PC-9 (cell line): Measurements from ENCODE around the gene ZNF608. TPM values are rescaled to one million over a fixed set of nuclear protein-coding genes. Genes with fewer than 3 reads are reported as not detected.

ENCODE experiments used
- BruUV-seq: library from RNA; stranded (reverse); fragments of 400-500 nt; replicated peaks from 2 replicates; lab custom pipeline; 2021; lab: Mats Ljungman, UMichigan
- CTCF ChIA-PET: fragments of 300-600 bp; sonication (Branson Sonifier 250); formaldehyde crosslinking; loops from one replicate; lab custom pipeline; 2022; ENCODE audit warnings: antibody characterized with exemption; lab: Charles Lee
- POLR2A ChIA-PET: fragments of 300-600 bp; sonication (Branson Sonifier 250); formaldehyde crosslinking; loops from one replicate; lab custom pipeline; 2022; ENCODE audit warnings: antibody characterized with exemption; ENCODE audit not compliant: unreplicated experiment; lab: Charles Lee
- DNase-seq, 2 experiments: peaks; one replicate each; pipeline versions ENCODE4 v3.0.0 to v3.0.0-alpha.2; 2015 to 2022; ENCODE audit warnings: mixed read lengths in 1 of 2
- H2AFZ ChIP-seq: fragments of 200-600 bp; sonication (generic); 2 replicates; pipeline ENCODE4 v1.8.1; 2017; ENCODE audit warnings: antibody characterized with exemption
- H3F3A ChIP-seq: fragments of 200-600 bp; sonication (generic); 2 replicates; pipeline ENCODE4 v1.8.1; 2017; ENCODE audit warnings: antibody characterized with exemption, mild to moderate bottlenecking, low read depth; ENCODE audit not compliant: insufficient read depth
- H3K27ac ChIP-seq: fragments of 200-600 bp; sonication (generic); 2 replicates; pipeline ENCODE4 v1.6.1; 2016; ENCODE audit warnings: mixed run types
- H3K27me3 ChIP-seq: fragments of 200-600 bp; sonication (generic); 2 replicates; pipeline ENCODE4 v1.6.1; 2016; ENCODE audit warnings: low read depth, mixed run types; ENCODE audit not compliant: insufficient read depth
- H3K36me3 ChIP-seq: fragments of 200-600 bp; sonication (generic); 2 replicates; pipeline ENCODE4 v1.6.1; 2016; ENCODE audit warnings: low read depth, mixed run types
- H3K4me1 ChIP-seq: fragments of 200-600 bp; sonication (generic); replicated peaks from 2 replicates; pipeline ENCODE4 v1.6.1; 2016; ENCODE audit warnings: mixed run types; ENCODE audit not compliant: insufficient read depth
- H3K4me2 ChIP-seq: fragments of 200-600 bp; sonication (generic); 2 replicates; pipeline ENCODE4 v1.6.1; 2017; ENCODE audit warnings: mixed run types
- H3K4me3 ChIP-seq: fragments of 200-600 bp; sonication (generic); 2 replicates; pipeline ENCODE4 v1.6.1; 2016; ENCODE audit warnings: mixed run types
- H3K79me2 ChIP-seq: fragments of 200-600 bp; sonication (generic); 2 replicates; pipeline ENCODE4 v1.6.1; 2017; ENCODE audit warnings: low read depth, mixed run types
- H3K9me2 ChIP-seq: fragments of 200-600 bp; sonication (generic); 2 replicates; pipeline ENCODE4 v1.8.1; 2017; ENCODE audit warnings: mild to moderate bottlenecking; ENCODE audit not compliant: insufficient read depth
- H3K9me3 ChIP-seq: fragments of 200-600 bp; sonication (generic); 2 replicates; pipeline ENCODE4 v1.8.1; 2016; ENCODE audit warnings: low read depth; ENCODE audit not compliant: insufficient read depth
- H4K20me1 ChIP-seq: fragments of 200-600 bp; sonication (generic); 2 replicates; pipeline ENCODE4 v1.8.1; 2017; ENCODE audit not compliant: insufficient read depth
- CTCF ChIP-seq: fragments of 200-600 bp; sonication (generic); conservative IDR thresholded peaks from 2 replicates; pipeline ENCODE4 v1.6.1; 2017; ENCODE audit warnings: mixed run types, antibody characterized with exemption, mild to moderate bottlenecking, moderate library complexity
- EZH2 ChIP-seq: fragments of 200-600 bp; sonication (generic); IDR thresholded peaks from 2 replicates; pipeline ENCODE4 v1.8.0; 2017; ENCODE audit warnings: antibody characterized with exemption, low read depth
- intact Hi-C: fragments of 100-400 bp; cut with micrococcal nuclease; formaldehyde crosslinking; loops from one replicate; pipeline ENCODE4 v1.10.0; 2022; ENCODE audit not compliant: unreplicated experiment
- total RNA-seq: library from RNA; stranded (reverse); gene quantifications from 2 replicates; pipeline ENCODE4 v1.2.3, GENCODE V29; 2021

Gene ZNF608
- total RNA-seq, 1 experiment from 2014 or later: 5.5 TPM

- peaks cover 6% of the 10 kb centered on the region; the same call in 1 of the 2 replicates for H3F3A ChIP-seq
- H3K4me3 ChIP-seq: peak overlapping the region; percentile 42; the same call in 1 of the 2 replicates
- H3K9me2 ChIP-seq: no peaks in the 10 kb centered on the region
- H2AFZ ChIP-seq: no peak overlapping the region
- ChIA-PET CTCF (no interaction called here), POLR2A (no interaction called here)
- H3K9me3 ChIP-seq: no peaks in the 10 kb centered on the region
- TF ChIP-seq CTCF (no peak), EZH2 (no peak)
- no peaks in the 10 kb centered on the region for H3K79me2 ChIP-seq
- peaks cover 19% of the 10 kb centered on the region for H3K4me1 ChIP-seq
- H3K36me3 ChIP-seq: no peaks in the 10 kb centered on the region
- no peak for DNase-seq
- no peaks in the 10 kb centered on the region for H4K20me1 ChIP-seq
- BruUV-seq: no TSS peak
- H3K27me3 ChIP-seq: no peaks in the 10 kb centered on the region
- intact Hi-C loops: no loop called here
- H3K27ac ChIP-seq: no peak overlapping the region
- peak overlapping the region; percentile 71; the same call in 1 of the 2 replicates for H3K4me2 ChIP-seq
These were observed 1.2 kb downstream of the ZNF608 start for GRCh38 chr5:124745007-124745927.

GRCh38 chr5:124744170-124744971, 2.1 kb downstream of the ZNF608 start:
- intact Hi-C loops: loop anchor here (5.0 kb wide), 3 partner anchors 162 to 1897 kb away; partner anchors contain the start of gene SNX24
- TF ChIP-seq CTCF (no peak), EZH2 (no peak)
- Histone ChIP-seq H3K4me1 (peaks cover 19% of the 10 kb centered on the region), H3K9me3 (no peaks in the 10 kb centered on the region), H3K27ac (no peak overlapping the region), H2AFZ (no peak overlapping the region), H3F3A (peaks cover 6% of the 10 kb centered on the region; the same call in 1 of the 2 replicates), H4K20me1 (no peaks in the 10 kb centered on the region), H3K27me3 (no peaks in the 10 kb centered on the region), H3K4me3 (no peak overlapping the region), H3K36me3 (no peaks in the 10 kb centered on the region), H3K79me2 (no peaks in the 10 kb centered on the region), H3K4me2 (no peak overlapping the region), H3K9me2 (no peaks in the 10 kb centered on the region)
- ChIA-PET POLR2A (no interaction called here), CTCF (no interaction called here)
- no peak for DNase-seq
- BruUV-seq: no TSS peak

- no TSS peak for BruUV-seq
- no peaks in the 10 kb centered on the region for H4K20me1 ChIP-seq
- H3K4me2 ChIP-seq: 0 out of 2 replicates have a peak overlapping the region, but pooled peaks have one; percentile 27
- no peaks in the 10 kb centered on the region for H3K36me3 ChIP-seq
- no peak for TF ChIP-seq CTCF
- TF ChIP-seq EZH2: no peak
- H3K79me2 ChIP-seq: no peaks in the 10 kb centered on the region
- H3K4me1 ChIP-seq: peaks cover 19% of the 10 kb centered on the region
- H3K27me3 ChIP-seq: no peaks in the 10 kb centered on the region
- H3K27ac ChIP-seq: no peak overlapping the region
- no peak for DNase-seq
- no peaks in the 10 kb centered on the region for H3K9me2 ChIP-seq
- H3K9me3 ChIP-seq: no peaks in the 10 kb centered on the region
- no peak overlapping the region for H2AFZ ChIP-seq
- no peak overlapping the region for H3K4me3 ChIP-seq
- ChIA-PET POLR2A (interaction anchor here (0.6 kb wide), 1 partner anchor 82 kb away, joined by 3 read pairs; no protein-coding TSS in a partner anchor), CTCF (no interaction called here)
- intact Hi-C loops: loop anchor here (1.0 to 5.0 kb wide), 4 partner anchors 144 to 1896 kb away; partner anchors contain the start of gene SNX24
- peaks cover 6% of the 10 kb centered on the region; the same call in 1 of the 2 replicates for H3F3A ChIP-seq
These were observed 2.8 kb downstream of the ZNF608 start for GRCh38 chr5:124743602-124744169.
